ENCODE measurements around the gene KIDINS220.

The KIDINS220 gene

GRCh38 chr2:8805278-8806210 is 31.9 kb downstream of the KIDINS220 start:
- no peak for DNase-seq (ENCODE audit: low read depth)

GRCh38 chr2:8803658-8804379 is 33.6 kb downstream of the KIDINS220 start:
- peak; percentile 27 for DNase-seq (ENCODE audit: low read depth)

GRCh38 chr2:8802741-8803140 is 34.7 kb downstream of the KIDINS220 start:
- DNase-seq (ENCODE audit: low read depth), result no peak

- no peak for DNase-seq (ENCODE audit: low read depth)
These were observed 36.6 kb downstream of the KIDINS220 start for GRCh38 chr2:8800821-8801220.

GRCh38 chr2:8800218-8800617 is 37.2 kb downstream of the KIDINS220 start:
- no peak for DNase-seq (ENCODE audit: low read depth)

- no peak for DNase-seq (ENCODE audit: low read depth)
These were observed 38.4 kb downstream of the KIDINS220 start for GRCh38 chr2:8799004-8799403.

- no peak for DNase-seq (ENCODE audit: low read depth)
These were observed 39.0 kb downstream of the KIDINS220 start for GRCh38 chr2:8798393-8798792.

GRCh38 chr2:8797682-8798081 is 39.7 kb downstream of the KIDINS220 start:
- DNase-seq (ENCODE audit: low read depth), result no peak

GRCh38 chr2:8796878-8797550 is 40.4 kb downstream of the KIDINS220 start:
- DNase-seq (ENCODE audit: low read depth), result no peak

GRCh38 chr2:8796315-8796848 is 41.0 kb downstream of the KIDINS220 start:
- DNase-seq (ENCODE audit: low read depth), result no peak

- peak; percentile 84 for DNase-seq (ENCODE audit: low read depth)
These were observed 42.2 kb downstream of the KIDINS220 start for GRCh38 chr2:8794923-8795825.

- DNase-seq (ENCODE audit: low read depth), result no peak
These were observed 46.7 kb downstream of the KIDINS220 start for GRCh38 chr2:8790739-8791162.

GRCh38 chr2:8786463-8786862 is 51.0 kb downstream of the KIDINS220 start:
- no peak for DNase-seq (ENCODE audit: low read depth)

GRCh38 chr2:8779795-8780671 is 57.4 kb downstream of the KIDINS220 start:
- DNase-seq (ENCODE audit: low read depth), result no peak

GRCh38 chr2:8774371-8774770 is 63.0 kb downstream of the KIDINS220 start:
- DNase-seq (ENCODE audit: low read depth), result no peak

- DNase-seq (ENCODE audit: low read depth), result no peak
These were observed 70.1 kb downstream of the KIDINS220 start for GRCh38 chr2:8767324-8767723.

- DNase-seq (ENCODE audit: low read depth), result no peak
These were observed 75.8 kb downstream of the KIDINS220 start for GRCh38 chr2:8761529-8762164.

GRCh38 chr2:8756716-8757115 is 80.7 kb downstream of the KIDINS220 start:
- DNase-seq (ENCODE audit: low read depth), result no peak

GRCh38 chr2:8756230-8756629 is 81.2 kb downstream of the KIDINS220 start:
- no peak for DNase-seq (ENCODE audit: low read depth)
